NCI-H1105 (cell line): ENCODE data around the gene SULT4A1.

Source experiments
- DNase-seq: peaks from one replicate; lab custom pipeline; 2025; lab: John Stamatoyannopoulos, UW

Gene SULT4A1

DNA sequence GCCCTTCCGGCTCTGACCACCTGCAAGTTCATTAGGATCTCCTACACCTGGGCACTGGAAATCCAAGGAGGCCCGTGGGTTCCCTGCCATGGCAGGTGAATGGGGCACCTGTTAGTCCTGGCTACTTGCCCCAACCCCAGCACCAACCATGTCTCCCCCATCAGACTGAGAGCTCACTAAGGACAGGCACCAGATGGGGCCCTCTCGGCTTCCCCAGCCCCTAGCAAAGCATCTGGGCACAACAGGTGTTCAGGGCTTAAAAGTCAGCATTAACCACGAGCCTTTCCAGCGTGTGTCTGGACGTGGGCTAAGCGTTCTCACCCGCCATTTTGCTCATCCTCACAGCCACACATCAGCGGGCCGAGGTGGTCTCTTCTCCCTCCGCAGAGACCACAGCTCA, 2.2 kb downstream of the SULT4A1 start:
- no peak for DNase-seq

DNA sequence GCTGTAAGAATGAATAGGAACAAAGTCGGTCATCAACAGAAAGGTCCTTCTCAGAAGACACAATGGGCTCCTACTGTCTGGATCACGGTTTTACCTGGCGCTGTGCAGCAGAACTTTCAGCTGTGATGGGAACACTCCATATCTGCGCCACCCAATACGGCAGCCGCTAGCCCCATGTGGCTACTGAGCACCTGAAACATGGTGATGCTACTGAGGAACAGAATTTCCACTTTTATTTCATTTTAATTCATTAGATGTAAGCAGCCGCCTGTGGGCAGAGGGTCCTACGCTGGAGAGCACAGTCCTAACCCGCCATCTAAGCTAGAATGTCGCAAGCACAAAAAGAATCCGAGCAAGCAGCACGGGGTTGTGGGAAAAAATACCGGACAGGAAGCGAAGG, 2.7 kb downstream of the SULT4A1 start:
- no peak for DNase-seq

DNA sequence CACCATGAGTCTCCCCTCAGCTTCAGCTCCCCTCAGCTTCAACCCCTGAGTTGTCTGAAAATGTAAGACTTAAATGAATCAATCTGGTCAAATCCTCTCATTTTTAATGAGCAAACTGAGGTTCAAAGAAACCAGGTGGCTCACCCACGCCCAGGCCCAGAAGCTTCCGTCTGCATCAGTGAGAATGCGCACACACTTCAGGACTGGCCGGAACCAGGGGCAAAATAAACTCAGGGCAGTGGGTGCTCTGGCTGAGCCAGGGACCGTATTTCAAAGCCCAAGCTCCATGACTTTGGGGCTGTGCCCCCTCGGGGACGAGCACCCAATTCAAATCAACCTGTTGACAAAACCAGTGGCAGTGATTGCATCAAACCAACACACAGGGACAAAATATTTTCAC, 3.1 kb downstream of the SULT4A1 start:
- no peak for DNase-seq

DNA sequence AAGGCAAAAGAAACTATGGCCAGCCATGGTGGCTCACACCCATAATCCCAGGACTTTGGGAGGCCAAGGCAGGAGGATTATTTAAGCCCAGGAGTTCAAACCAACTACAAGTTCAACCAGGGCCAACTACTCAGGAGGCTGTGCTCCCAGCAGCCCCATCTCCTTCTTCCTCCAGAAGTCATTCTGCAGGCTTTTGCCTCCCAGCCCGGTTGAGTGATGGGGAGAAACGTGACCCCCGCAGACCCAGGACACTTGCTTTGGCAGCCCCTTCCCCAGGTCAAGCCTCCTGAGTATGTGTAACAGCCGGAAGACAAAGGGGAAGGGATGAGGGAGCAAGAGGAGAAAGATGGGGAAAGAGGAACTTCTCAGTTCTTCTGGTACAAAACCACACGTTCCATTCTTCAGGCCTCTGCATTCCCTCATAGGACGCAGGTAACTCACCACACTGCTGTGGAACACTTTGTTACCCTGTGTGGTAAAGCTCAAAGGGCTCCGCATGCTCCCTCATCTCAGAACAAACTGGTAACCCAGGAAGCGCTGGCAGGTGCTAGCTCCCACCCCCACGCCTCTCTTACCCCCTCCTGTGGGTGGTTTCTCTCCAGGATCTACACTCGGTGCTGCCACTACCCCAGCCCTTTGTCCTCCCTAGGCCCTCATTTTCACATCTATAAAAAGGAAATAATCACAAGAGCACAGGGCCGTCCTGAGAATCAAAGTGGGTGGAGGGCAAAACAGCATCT, 4.0 kb downstream of the SULT4A1 start:
- no peak for DNase-seq

DNA sequence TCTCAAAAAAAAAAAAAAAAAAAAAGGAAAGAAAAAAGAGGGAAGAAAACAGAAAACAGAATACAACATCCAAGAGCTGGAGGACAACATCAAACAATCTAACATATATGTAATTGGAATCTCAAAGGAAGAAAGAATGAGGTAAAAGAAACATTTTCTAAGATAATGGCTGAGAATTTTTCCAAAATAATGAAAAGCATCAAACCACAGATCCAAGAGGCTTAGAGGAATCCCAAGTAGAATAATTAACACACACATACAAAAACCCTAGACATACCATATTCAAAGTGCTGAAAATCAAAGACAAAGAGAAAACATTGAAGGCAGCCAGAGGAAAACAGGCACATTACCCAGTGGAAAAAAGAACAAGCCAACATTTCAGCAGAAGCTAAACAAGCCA, 4.9 kb downstream of the SULT4A1 start:
- DNase-seq, result no peak

DNA sequence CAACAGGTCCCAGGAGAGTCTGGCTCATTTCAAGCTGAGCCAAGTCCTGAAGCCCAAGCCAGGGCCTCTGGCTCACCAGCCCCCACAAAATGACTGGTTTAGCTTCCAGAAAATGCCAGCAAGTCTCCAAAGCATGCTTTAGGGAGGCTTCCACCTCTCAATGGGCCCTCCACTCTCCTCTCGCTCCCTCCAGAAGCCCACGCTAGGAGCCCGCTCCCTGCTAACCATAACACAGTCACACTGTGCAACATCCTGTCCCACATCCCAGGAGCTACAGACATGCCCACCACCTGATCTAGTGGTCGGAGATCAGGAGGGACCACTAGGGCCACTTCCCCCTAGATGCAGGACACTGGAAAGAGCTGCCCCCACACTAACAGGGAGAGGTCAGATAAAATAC, 6.9 kb downstream of the SULT4A1 start:
- no peak for DNase-seq

DNA sequence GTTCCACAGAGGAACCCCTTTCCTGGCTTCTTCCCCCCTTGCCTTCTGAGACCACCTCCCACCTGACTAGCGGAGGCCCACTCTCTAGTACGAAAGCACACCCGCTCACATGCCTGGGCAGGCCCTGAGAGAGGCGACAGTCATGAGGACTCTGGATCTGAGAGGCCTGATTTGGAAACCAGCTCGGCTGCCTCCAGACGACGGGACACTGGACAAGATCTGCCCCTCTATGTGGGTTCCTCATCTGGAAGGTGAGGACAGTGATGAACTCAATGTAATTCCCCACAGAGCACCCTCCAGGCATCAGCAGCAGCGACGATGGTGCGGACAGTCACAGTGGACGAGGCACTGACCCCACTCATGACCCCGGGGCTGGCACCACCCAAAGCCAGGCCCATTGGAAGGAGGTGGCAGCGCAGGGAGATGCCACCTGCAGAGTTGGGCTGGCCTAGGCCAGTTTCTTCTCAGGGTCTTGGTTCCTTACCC, 7.5 kb downstream of the SULT4A1 start:
- DNase-seq, result no peak

DNA sequence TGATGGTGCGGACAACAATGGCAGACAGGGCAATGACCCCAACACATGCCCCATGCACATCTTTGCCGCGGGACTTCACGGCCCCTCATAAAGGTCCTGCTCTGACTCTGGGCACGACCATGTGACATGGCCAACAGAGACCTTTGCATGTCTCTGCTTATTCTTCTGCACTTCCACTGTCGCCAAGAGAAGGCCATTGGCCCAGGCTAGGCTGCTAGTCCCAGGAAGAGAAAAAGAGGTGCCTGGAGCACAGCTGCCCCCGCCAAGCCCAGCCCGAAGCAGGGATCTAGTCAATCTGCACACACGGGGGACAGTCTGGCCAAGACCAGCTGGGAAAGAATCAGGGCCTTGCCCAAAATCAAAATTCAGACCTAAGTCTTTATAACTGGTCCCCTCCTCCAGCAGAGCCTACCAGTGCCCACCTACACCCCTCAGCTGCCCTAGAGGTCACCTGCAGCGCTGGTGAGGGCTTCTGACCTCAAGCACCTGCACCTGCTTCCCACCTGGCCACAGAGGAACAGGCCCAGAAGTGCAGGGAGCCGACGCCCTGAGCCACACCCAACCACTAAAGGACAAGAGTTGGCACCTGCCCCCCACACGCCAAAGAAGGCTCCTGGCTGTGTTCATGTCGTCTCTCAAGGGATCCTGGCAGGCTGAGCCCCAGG, 8.1 kb downstream of the SULT4A1 start:
- DNase-seq, result no peak

DNA sequence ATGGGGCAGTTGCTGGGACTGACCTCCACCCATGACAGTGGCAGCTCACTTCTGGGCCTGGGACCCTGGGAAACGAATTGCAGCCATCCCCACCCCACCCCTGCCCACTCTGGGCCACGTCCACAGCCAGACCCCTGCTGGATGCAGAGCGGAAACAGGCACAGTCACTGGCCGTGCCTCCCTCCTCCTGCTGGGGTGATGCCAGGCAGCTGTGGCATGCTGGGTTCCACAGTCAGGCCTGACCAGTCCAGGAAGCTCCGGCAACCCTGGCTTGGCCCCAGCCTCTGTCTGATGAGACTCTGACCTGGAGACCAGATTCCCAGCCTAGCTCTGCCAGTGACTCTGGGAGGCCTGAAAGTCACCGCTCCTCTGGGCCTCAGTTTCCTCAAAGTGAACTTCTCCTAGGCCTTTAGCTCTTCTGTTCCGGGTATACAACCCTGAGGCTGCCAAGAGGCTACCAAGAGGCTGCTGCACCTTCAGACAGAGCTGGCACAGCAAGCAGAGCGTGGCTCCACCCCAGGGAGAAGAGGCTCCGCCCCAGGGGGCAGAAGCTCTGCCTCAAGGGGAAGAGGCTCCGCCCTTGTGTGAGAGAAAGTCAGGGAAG, 8.9 kb downstream of the SULT4A1 start:
- DNase-seq, result no peak

DNA sequence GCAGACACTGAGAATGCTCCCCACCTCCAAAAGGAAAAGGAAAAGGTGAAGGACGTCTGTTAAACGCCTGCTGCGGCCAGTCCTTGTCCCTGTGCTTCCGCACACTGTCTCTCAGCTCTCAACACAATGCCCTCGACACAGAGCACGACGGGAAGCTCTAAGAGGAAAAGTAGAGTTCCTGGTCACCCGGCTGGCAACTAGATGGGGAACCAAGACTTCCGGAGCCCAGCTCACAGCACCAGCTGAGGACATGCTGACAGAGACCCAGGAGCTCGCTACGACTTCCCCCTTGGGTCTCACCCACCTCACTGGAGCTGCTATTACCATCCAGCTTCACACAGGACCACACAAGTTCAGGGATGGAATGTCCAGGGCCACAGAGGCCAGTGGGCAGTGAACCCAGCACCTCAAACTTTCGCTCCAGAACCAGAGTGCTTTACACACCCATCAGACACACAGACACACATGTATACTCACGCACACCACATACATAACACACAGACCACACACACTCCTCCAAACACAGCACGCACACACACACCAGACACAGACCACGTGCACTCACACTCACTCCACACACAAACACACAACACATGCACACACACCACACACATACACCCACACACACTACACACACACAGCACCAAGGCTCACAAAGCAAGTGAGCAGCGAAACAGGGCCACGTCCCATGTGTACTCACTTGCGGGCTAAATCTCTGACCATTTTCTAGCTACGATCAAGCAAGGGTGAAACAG, 9.6 kb downstream of the SULT4A1 start:
- no peak for DNase-seq

DNA sequence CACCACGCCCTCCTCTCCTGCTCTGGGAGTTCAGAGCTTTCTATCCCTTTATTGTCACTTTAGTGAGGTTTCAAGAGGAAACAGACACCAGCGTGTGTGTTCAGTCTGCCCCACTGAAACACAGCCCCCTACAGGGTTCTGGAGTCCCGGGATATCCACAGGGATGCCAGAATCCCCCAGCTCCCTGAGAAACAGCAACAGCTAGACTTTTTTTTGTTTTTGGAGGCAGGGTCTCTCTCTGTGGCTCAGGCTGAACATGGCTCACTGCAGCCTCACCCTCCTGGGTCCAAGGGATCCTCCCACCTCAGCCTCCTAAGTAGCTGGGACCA, 10.4 kb downstream of the SULT4A1 start:
- DNase-seq, result no peak

DNA sequence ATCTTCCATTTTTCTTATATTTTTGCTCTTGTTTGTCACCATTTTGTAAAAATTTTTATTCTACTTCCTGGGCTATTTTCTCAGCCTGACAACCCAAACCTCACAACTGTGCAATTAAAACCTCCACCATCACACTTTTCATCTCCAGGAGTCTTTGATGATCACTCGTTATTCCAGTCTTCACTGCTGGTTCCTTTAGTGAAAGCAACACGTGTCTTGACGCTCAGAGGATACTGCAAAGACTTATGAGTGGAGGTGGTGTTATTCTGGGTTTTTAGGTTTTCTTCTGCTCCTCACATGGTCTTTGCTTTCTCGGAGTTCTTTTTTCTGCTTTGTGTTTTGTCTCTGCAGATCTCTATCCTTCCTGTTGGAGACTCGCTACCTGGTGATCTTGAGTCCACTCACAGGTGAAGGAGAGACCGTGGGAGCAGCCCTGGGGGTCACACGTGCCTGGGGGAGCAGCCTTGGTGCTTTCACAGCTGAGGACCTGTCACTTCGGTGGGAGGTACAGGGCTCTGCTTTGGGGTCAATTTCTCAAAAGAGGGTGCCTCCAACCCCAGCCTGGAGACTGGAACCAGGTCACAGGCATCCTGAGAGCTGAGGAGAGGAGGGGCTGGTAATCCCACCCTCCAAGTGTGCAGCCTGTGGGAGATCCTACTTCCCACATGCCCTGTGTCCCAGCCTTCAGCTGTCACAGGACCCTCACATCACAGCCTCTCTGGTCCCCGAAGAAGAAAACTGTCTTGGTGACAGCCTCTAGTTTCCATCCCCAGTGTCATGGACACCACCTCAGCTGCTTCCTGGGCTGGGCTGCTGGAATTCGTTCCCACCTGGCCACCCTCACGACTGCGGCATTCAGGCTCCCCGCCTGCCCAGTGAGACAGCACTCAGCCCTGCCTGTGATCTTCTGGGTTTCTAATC, 11.0 kb downstream of the SULT4A1 start:
- DNase-seq, result no peak

DNA sequence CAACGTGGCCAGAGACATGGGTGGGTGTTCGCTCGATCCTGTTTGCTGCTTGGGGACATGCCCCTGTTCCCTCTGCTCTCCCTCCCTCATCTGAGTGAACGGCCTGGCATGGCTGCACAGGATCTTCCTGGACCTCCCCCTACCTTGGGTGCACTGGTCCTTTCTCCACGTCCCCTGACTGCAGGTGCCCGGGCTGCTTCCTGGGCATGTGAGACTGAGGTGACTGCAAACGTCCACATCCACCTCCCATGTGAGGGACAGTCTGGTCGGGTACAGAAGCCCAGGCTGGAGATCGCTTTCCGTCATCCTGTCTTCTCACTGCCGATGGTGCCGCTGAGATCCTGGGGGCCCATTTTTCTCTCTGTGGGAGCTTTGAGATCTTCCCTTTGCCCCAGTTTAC, 11.8 kb downstream of the SULT4A1 start:
- no peak for DNase-seq

DNA sequence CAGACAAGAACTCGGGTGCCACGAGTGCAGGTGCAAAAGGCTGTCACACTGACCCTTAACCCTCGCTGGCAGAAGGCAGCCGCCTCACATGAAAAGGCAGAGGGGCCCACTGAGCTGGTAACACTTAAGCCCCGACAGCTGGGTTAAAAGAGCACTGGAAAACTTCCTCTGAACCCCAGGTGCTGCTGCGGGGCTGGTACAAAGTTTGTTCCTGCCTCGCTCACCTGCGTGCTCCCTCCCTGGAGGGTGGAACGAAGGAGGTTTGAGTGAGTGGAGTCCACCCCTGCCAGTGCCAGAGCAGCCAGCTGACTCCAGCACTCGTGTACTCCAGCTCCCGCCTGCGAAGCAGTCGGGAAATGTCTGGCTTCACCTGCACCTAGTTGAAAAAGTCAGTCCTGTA, 12.6 kb downstream of the SULT4A1 start:
- no peak for DNase-seq

DNA sequence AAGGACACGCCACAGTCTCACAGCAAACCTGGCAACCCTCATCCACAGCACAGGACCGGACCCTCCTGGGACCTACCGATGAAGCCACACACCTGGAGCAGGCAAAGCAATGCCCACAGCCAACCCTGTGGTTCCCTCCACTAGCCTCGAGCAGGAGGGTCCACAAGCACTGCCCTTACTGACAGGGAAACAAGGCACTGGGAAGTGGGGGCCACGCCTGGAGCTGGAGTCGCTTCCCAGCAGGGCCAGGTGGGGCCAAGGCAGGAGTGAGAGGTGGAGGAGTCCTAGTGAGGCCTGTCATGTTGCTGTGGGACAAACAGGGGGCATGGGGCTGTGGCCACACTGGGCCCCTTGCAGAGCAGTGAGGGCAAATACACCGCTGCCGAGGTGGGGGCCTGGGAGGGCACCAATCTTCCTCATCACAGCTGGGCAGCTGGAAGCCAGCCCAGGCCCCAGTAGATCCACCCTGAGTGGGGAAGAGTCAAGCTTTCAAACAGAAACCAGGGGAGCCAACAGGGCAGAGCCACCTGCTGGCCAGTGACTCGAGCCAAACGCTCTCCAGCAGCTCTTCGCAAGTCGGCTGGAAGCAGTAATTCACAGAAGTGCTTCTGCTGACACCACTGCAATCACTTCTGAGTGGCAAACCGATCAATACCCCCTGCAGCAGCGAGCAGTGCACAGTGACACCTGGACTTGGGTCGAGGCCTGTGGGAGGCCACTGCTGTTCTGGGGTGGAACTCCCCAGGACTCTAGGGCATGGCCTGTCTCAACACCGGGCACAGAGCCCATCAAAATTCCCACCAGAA, 13.7 kb downstream of the SULT4A1 start:
- peak; percentile 36 for DNase-seq

DNA sequence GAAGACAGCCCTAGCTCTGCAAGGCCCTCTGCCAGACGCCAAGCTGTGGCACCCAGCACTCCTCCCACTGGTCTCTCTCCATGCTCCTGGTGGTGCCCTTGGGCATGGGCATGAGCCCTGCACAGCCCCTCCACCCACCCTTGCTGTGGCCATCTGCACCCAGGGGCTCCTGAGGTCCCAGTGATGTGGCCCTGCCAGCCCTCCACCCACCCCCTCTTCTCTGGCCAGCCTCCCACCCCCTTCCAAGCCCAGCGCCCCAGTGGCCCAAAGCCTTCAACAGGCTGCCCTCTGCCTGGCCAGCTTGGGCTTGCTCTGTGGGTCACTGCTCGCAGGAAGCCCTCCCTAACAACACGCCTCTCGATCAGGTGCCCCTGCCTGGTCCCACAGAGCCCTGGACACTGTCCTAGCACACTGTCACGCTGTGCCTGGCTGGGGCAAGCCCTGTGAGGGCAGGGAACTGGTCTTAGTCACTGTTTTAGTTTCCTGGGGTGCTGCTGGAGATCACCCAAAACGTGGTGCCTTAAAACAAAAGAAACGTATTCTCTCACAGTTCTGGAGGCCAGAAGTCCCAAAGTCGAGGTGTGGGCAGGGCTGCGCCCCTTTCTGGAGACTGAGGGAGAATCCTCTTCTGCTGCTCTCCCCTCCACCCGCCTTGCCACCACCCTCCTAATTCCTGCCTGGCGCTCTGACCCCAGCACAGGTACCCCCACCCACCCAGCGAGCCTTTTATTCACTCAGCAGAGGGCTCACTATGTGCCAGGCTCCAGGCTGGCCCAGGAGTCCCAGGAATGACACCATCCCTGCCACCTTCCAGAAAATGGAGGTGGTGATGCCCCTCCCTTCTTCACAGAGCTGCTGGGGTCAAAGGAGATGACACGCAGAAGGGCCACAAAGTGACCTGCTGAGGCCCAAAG, 14.7 kb downstream of the SULT4A1 start:
- DNase-seq, result no peak

DNA sequence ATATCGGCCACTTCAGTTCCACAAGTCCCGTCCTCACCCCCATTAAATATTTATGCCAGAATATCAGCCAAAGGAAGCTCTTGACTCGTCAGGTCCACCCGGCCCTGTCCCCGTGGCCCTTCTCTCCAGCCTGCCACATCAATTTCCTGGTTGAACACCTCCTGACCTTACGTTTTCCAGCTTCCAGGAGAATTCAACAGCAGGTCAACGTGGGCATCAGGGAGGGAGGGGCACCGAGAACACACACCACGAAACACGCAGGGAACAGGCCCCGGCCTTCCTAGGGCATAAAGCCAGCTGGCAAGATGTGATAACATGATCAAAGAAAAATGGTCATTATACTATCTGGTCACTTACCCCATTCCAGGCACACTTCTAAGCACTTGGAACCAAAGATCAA, 15.3 kb downstream of the SULT4A1 start:
- no peak for DNase-seq

DNA sequence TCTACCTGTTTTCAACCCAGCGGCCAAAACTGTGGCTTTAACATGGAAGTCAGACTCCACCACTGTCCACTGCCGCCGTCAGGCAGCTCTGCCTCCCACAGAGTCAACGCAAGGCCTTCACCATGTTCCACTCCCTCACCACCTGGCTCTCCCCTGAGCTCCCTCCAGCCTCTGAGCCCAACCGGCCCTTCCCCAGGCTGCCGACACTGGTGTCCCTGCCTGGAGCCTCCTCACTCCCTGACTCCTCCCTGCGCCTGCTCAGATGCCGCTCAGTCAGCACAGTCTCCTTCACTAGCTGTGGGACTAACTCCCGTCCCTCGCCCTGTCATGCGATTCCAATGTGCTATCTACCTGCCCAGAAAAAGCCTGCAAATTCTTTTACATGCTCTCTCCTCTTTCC, 16.3 kb downstream of the SULT4A1 start:
- no peak for DNase-seq
